RWPE2 (cell line): ENCODE data around the gene RGL1.
"Not testable (repeated sequence)": the region's sequence is repeated elsewhere in the genome, so short reads cannot be mapped to it uniquely, and the experiment has no call there.

Experiments
- ATAC-seq: fragments of 200-7000 bp; cut with Tn5 transposase; 3 replicates; pipeline ENCODE4 v1.9.1; 2021; ENCODE audit warnings: low read depth
- DNase-seq: peaks from one replicate; pipeline ENCODE4 v3.0.0-alpha.2; 2020; ENCODE audit warnings: low spot score
- H3K27ac ChIP-seq: fragments of 450-650 bp; 2 replicates; pipeline ENCODE4 v1.5.1; 2017; ENCODE audit warnings: mild to moderate bottlenecking; ENCODE audit not compliant: poor library complexity, severe bottlenecking
- H3K27me3 ChIP-seq: fragments of 250-450 bp; sonication (Bioruptor Pico); 2 replicates; pipeline ENCODE4 v1.5.1; 2021; ENCODE audit warnings: mild to moderate bottlenecking, moderate library complexity; ENCODE audit not compliant: insufficient read depth, poor library complexity, severe bottlenecking
- H3K36me3 ChIP-seq: fragments of 250-450 bp; sonication (Bioruptor Pico); 2 replicates; pipeline ENCODE4 v1.5.1; 2020; ENCODE audit warnings: low read depth, mild to moderate bottlenecking, moderate library complexity
- H3K4me1 ChIP-seq: fragments of 250-450 bp; sonication (Bioruptor Pico); 2 replicates; pipeline ENCODE4 v1.5.1; 2021; ENCODE audit warnings: mild to moderate bottlenecking, moderate library complexity; ENCODE audit not compliant: insufficient read depth, poor library complexity, severe bottlenecking
- H3K4me3 ChIP-seq: fragments of 250-450 bp; sonication (Bioruptor Pico); 2 replicates; pipeline ENCODE4 v1.5.1; 2021; ENCODE audit warnings: mild to moderate bottlenecking, moderate library complexity; ENCODE audit not compliant: severe bottlenecking
- H3K9me3 ChIP-seq: fragments of 250-450 bp; sonication (Bioruptor Pico); 2 replicates; pipeline ENCODE4 v1.5.1; 2021; ENCODE audit warnings: mild to moderate bottlenecking, moderate library complexity; ENCODE audit not compliant: severe bottlenecking
- TF ChIP-seq, protein P1 (sequence below): fragments of 450-650 bp; IDR thresholded peaks from one replicate; pipeline ENCODE4 v1.5.1; 2017; ENCODE audit warnings: mild to moderate bottlenecking, moderate library complexity; ENCODE audit not compliant: poor library complexity, severe bottlenecking

The RGL1 gene

DNA sequence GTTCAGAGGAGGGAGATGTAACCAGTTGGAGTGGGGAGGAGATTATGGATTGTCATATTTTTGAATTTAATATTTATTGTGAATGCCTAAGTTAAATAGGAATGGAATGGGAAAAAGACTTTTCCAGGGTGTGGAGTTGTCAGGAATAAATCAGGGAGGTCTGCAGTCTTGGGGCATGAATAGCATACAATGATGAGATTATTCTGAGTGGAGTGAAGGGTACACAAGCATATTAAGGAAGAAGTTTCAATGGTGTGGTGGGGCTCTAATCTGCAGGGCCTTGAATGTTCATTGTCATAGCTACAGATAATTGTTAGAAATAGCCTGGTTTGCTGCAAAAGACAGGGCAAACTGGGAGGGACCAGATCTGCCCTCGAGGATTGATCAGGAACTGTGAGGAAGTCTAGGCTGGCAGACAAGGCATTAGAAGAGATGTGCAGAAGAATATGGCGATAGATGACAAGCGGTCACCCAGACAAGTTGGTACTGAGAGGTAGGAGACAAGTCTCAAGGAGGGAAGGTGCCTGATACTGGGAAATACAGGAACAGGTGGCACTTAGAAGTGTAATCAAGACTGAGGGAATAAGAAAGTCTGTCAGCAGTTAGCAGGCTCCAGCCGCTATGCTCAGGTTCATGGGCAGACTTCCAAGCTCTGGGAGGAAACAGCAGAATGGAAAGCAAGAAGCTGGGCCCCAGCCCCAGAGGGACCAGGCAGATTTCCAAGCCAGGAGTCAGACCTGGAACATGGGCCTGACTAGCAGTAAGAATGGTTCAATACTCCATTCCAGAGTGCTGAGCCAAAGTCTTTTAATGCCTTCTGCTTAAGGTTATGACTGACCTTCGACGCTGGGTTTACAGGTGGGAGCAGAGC lies 20.9 kb upstream of the RGL1 start:
- Histone ChIP-seq H3K4me1 (no peaks in the 10 kb centered on the region), H3K9me3 (no peaks in the 10 kb centered on the region), H3K27me3 (no peaks in the 10 kb centered on the region), H3K27ac (no peak overlapping the region), H3K4me3 (no peak overlapping the region), H3K36me3 (no peaks in the 10 kb centered on the region)
- ATAC-seq (0 out of 3 replicates have a peak, but pooled peaks have one; percentile 12), DNase-seq (no peak)
- TF ChIP-seq, protein P1, sequence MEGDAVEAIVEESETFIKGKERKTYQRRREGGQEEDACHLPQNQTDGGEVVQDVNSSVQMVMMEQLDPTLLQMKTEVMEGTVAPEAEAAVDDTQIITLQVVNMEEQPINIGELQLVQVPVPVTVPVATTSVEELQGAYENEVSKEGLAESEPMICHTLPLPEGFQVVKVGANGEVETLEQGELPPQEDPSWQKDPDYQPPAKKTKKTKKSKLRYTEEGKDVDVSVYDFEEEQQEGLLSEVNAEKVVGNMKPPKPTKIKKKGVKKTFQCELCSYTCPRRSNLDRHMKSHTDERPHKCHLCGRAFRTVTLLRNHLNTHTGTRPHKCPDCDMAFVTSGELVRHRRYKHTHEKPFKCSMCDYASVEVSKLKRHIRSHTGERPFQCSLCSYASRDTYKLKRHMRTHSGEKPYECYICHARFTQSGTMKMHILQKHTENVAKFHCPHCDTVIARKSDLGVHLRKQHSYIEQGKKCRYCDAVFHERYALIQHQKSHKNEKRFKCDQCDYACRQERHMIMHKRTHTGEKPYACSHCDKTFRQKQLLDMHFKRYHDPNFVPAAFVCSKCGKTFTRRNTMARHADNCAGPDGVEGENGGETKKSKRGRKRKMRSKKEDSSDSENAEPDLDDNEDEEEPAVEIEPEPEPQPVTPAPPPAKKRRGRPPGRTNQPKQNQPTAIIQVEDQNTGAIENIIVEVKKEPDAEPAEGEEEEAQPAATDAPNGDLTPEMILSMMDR, result no peak

DNA sequence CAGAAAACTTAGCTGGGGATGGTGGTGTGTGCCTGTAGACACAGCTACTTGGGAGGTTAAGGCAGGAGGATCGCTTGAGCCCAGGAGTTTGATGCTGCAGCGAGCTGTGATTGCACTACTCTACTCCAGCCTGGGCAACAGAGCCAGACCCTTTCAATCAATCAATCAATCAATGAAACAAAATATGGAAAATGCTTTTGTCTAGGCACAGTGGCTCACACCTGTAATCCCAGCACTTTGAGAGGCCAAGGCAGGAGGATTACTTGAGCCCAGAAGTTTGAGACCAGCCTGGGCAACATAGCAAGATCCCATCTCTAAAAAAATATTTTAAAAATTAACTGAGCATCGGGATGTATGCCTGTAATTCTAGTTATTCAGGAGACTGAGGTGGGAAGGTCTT lies 19.0 kb upstream of the RGL1 start:
- H3K4me3 ChIP-seq, H3K9me3 ChIP-seq, ATAC-seq, H3K27me3 ChIP-seq, H3K27ac ChIP-seq, H3K4me1 ChIP-seq, H3K36me3 ChIP-seq, DNase-seq: not testable (repeated sequence)

DNA sequence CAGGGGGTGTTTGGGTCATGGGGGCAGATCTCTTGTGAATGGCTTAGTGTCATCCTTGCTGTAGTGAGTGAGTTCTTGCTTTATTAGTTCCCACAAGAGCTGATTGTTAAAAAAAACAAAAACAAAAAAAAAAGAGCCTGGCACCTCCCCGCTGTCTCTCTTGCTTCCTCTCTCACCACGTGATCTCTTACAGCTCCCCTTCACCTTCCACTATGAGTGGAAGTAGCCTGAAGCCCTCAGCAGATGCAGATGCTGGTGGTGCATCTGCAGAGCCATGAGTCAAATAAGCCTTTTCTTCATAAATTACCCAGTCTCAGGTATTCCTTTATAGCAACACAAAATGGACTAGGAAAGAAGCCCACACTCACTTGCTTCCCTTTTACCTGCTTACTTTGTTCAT lies 17.2 kb upstream of the RGL1 start:
- Histone ChIP-seq H3K27ac (no peak overlapping the region), H3K36me3 (no peaks in the 10 kb centered on the region), H3K27me3 (no peaks in the 10 kb centered on the region), H3K9me3 (no peaks in the 10 kb centered on the region), H3K4me3 (no peak overlapping the region), H3K4me1 (no peaks in the 10 kb centered on the region)
- no peak for DNase-seq
- TF ChIP-seq, protein P1, result no peak
- no peak for ATAC-seq

DNA sequence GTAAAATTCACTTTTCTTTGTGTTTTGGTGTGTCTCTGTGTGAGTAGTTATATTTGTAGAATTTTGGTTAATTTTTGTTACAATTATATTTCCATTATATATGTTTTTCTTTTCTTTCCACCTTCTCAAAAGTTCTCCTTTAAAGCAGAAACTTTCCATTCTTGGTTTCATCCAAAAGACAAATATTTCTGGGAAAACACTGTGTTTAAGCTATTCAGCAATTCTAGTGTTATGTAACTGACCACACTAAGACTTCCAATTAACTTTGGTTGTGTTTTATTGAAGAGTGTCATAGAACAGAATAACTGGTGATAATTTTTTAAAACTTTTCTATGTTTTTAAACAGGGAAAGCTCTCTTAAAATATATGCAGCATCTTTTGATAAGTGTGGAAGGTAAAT lies 13.6 kb upstream of the RGL1 start:
- TF ChIP-seq, protein P1, result no peak
- no peaks in the 10 kb centered on the region for H3K9me3 ChIP-seq
- H3K36me3 ChIP-seq, result no peaks in the 10 kb centered on the region
- no peak for DNase-seq
- H3K4me3 ChIP-seq, result no peak overlapping the region
- no peak overlapping the region for H3K27ac ChIP-seq
- no peaks in the 10 kb centered on the region for H3K27me3 ChIP-seq
- no peak for ATAC-seq
- H3K4me1 ChIP-seq, result no peaks in the 10 kb centered on the region

DNA sequence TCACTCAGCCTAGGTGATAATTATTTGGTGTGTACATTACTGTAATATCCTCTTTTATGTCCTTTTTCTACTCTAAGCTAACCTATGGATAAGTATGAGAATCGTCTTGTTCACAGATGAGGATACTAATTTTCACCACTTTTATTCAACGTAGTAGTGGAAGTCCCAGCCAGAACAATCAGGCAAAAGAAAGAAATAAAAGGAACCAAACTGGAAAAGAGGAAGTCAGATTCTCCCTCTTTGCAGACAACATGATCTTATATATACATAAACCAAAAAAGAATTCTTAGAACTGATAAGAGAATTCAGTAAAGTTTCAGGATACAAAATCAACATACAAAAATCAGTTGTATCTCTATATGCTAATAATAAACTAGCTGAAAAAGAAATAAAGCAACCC lies 12.6 kb upstream of the RGL1 start:
- Histone ChIP-seq H3K27ac (no peak overlapping the region), H3K27me3 (no peaks in the 10 kb centered on the region), H3K4me1 (no peaks in the 10 kb centered on the region), H3K4me3 (no peak overlapping the region), H3K36me3 (no peaks in the 10 kb centered on the region), H3K9me3 (no peaks in the 10 kb centered on the region)
- TF ChIP-seq, protein P1, result no peak
- ATAC-seq (no peak), DNase-seq (no peak)
